CD14-positive monocyte (primary cell): Measurements from ENCODE around the gene ASZ1. TPM values are rescaled to one million over a fixed set of nuclear protein-coding genes. Genes with fewer than 3 reads are reported as not detected.

Source experiments
- DNase-seq, 3 donors: peaks; one replicate each; pipeline ENCODE4 v3.0.0-alpha.2; 2011 to 2022
- H2AFZ ChIP-seq: 2 replicates; pipeline ENCODE4 v1.6.0; 2012; ENCODE audit warnings: mild to moderate bottlenecking, low read depth, low read length, inconsistent platforms; ENCODE audit not compliant: insufficient read depth, poor library complexity, severe bottlenecking
- H3K27ac ChIP-seq, 2 donors: 1 replicate in 1 of 2; 2 replicates in 1 of 2; pipeline ENCODE4 v1.5.1; 2012 to 2013; ENCODE audit warnings: low read length in 2 of 2, control low read depth in 1 of 2, inconsistent platforms in 1 of 2, low read depth in 1 of 2, mild to moderate bottlenecking in 1 of 2
- H3K27me3 ChIP-seq, 2 donors: one replicate each; pipeline versions ENCODE4 v1.6.0 to v1.6.1; 2011 to 2013; ENCODE audit warnings: low read length in 2 of 2; ENCODE audit not compliant: control insufficient read depth in 2 of 2, insufficient read depth in 2 of 2
- H3K36me3 ChIP-seq, 2 donors: replicated peaks in 1 of 2; 1 replicate in 1 of 2; 2 replicates in 1 of 2; pipeline versions ENCODE4 v1.5.1 to v1.6.1; 2012 to 2013; ENCODE audit warnings: low read length in 2 of 2, control low read depth in 1 of 2, inconsistent platforms in 1 of 2, mild to moderate bottlenecking in 1 of 2; ENCODE audit not compliant: insufficient read depth in 2 of 2, control insufficient read depth in 1 of 2
- H3K4me1 ChIP-seq, 2 donors: 1 replicate in 1 of 2; 2 replicates in 1 of 2; pipeline versions ENCODE4 v1.5.1 to v1.6.1; 2012 to 2013; ENCODE audit warnings: low read length in 2 of 2, control low read depth in 1 of 2, inconsistent platforms in 1 of 2, mild to moderate bottlenecking in 1 of 2, moderate library complexity in 1 of 2; ENCODE audit not compliant: insufficient read depth in 2 of 2, control insufficient read depth in 1 of 2
- H3K4me2 ChIP-seq: replicated peaks from 2 replicates; pipeline ENCODE3; 2012; ENCODE audit warnings: low read length, moderate library complexity, mild to moderate bottlenecking; ENCODE audit not compliant: poor library complexity, severe bottlenecking; ENCODE audit errors: extremely low read depth
- H3K4me3 ChIP-seq, 3 experiments: fragments of 200-600 bp in 1 of 3; sonication (generic) in 1 of 3; replicated peaks in 1 of 3; 1 replicate in 2 of 3; 2 replicates in 1 of 3; pipeline ENCODE4 v1.5.1; 2011 to 2013; ENCODE audit warnings: low read length in 3 of 3, mild to moderate bottlenecking in 3 of 3, control low read depth in 2 of 3, low read depth in 2 of 3, inconsistent platforms in 1 of 3, moderate library complexity in 1 of 3
- H3K79me2 ChIP-seq: 2 replicates; pipeline ENCODE4 v1.6.0; 2012; ENCODE audit warnings: mild to moderate bottlenecking, control low read depth, inconsistent platforms, low read length, moderate library complexity; ENCODE audit not compliant: insufficient read depth
- H3K9ac ChIP-seq: 2 replicates; pipeline ENCODE4 v1.6.0; 2017; ENCODE audit warnings: low read length, mild to moderate bottlenecking; ENCODE audit not compliant: insufficient read depth, poor library complexity, severe bottlenecking
- H3K9me3 ChIP-seq, 2 donors: replicated peaks in 1 of 2; 1 replicate in 1 of 2; 2 replicates in 1 of 2; pipeline versions ENCODE4 v1.5.1 to v1.6.1; 2012 to 2013; ENCODE audit warnings: low read length in 2 of 2, control low read depth in 1 of 2; ENCODE audit not compliant: control insufficient read depth in 1 of 2, insufficient read depth in 1 of 2
- H4K20me1 ChIP-seq: 2 replicates; pipeline ENCODE4 v1.6.0; 2012; ENCODE audit warnings: mild to moderate bottlenecking, low read length, control low read depth, moderate library complexity; ENCODE audit not compliant: insufficient read depth
- H3K27ac Mint-ChIP-seq, 7 donors: one replicate each; pipeline ENCODE4 v1.8.0; 2020; ENCODE audit warnings: mild to moderate bottlenecking in 7 of 7, mixed read lengths in 7 of 7, moderate library complexity in 6 of 7, inconsistent platforms in 2 of 7
- H3K27me3 Mint-ChIP-seq, 3 donors: one replicate each; pipeline ENCODE4 v1.8.0; 2021 to 2022; ENCODE audit warnings: low read depth in 3 of 3, mild to moderate bottlenecking in 3 of 3, mixed read lengths in 3 of 3, moderate library complexity in 3 of 3, inconsistent platforms in 1 of 3
- H3K36me3 Mint-ChIP-seq, 2 donors: one replicate each; pipeline ENCODE4 v1.8.0; 2020; ENCODE audit warnings: mixed read lengths in 2 of 2, inconsistent platforms in 1 of 2, mild to moderate bottlenecking in 1 of 2
- H3K4me1 Mint-ChIP-seq: one replicate; pipeline ENCODE4 v1.8.0; 2020; ENCODE audit warnings: mild to moderate bottlenecking, mixed read lengths
- H3K4me3 Mint-ChIP-seq, 2 donors: one replicate each; pipeline ENCODE4 v1.8.0; 2020; ENCODE audit warnings: mild to moderate bottlenecking in 2 of 2, mixed read lengths in 2 of 2, moderate library complexity in 1 of 2
- H3K9me3 Mint-ChIP-seq, 7 donors: one replicate each; pipeline ENCODE4 v1.8.0; 2020 to 2022; ENCODE audit warnings: mixed read lengths in 7 of 7, mild to moderate bottlenecking in 6 of 7, moderate library complexity in 6 of 7, inconsistent platforms in 2 of 7
- WGBS: methylation state at CpG from one replicate; pipeline ENCODE4 v1.1.5; 2013; ENCODE audit warnings: missing lambda C conversion rate; ENCODE audit not compliant: insufficient coverage; 5-methylcytosine and 5-hydroxymethylcytosine counted together
- intact Hi-C, 2 donors: fragments of 100-400 bp; cut with micrococcal nuclease; formaldehyde crosslinking; loops; one replicate each; pipeline versions ENCODE4 v1.15.0 to v1.15.1; 2023
- polyA plus RNA-seq, 3 donors: library from polyadenylated mRNA; depleted of rRNA in 1 of 3; unstranded in 2 of 3; stranded (reverse) in 1 of 3; fragments of 300-500 nt in 2 of 3; fragments of >200 nt in 1 of 3; fragmentation: Illumina TruSeq in 2 of 3; gene quantifications; 1 replicate in 2 of 3; 2 replicates in 1 of 3; pipeline ENCODE4 v1.2.3, GENCODE V29; 2012 to 2021
- TF ChIP-seq, protein P1 (sequence below): fragments of 200-600 bp; IDR thresholded peaks from one replicate; pipeline ENCODE4 v1.8.0; 2022; ENCODE audit warnings: antibody characterized with exemption, mild to moderate bottlenecking

Gene ASZ1
- polyA plus RNA-seq, 3 donors, result not detected

DNA sequence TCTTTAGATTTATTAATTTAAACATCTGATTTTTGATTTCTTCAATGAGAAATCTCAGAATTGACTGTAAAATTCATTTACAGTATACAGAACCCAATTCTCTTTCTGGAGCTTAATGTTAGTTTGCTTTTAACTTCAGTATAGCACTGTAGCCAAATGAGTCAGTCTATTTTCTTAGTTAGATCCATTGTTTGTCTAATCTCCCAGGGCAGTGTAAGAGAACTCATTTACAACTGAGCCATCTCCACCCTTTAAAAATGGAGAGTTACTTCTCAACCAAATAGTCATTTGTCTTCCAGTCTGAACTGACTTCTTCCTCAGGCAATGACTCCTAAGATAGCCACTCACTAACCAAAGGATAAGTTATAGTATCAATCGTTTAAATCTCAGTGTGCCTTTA is 101.5 kb downstream of the ASZ1 start:
- no peak overlapping the region for H3K4me3 ChIP-seq
- DNase-seq, result no peak
- intact Hi-C loops, result no loop called here
- no peaks in the 10 kb centered on the region for H3K79me2 ChIP-seq
- peaks cover 0 to 31% (median 8%) of the 10 kb centered on the region in 7 donors for H3K9me3 Mint-ChIP-seq
- no peaks in the 10 kb centered on the region for H4K20me1 ChIP-seq
- H3K27ac ChIP-seq, result no peak overlapping the region
- H3K27me3 ChIP-seq, result peaks cover 45 to 54% of the 10 kb centered on the region in 2 donors
- no peak overlapping the region for H2AFZ ChIP-seq
- peaks cover 45 to 58% (median 46%) of the 10 kb centered on the region in 3 donors for H3K27me3 Mint-ChIP-seq
- H3K4me1 ChIP-seq, result no peaks in the 10 kb centered on the region
- no peaks in the 10 kb centered on the region for H3K36me3 ChIP-seq
- no peak overlapping the region for H3K4me2 ChIP-seq
- no peak overlapping the region for H3K27ac Mint-ChIP-seq
- peaks cover 3 to 15% of the 10 kb centered on the region in 2 donors for H3K9me3 ChIP-seq
- no CpG with 5 or more reads among the region's 1 CpG for WGBS
- H3K4me3 Mint-ChIP-seq, result peak overlapping the region in 1 of 2 donors; percentile 28
- TF ChIP-seq, protein P1, sequence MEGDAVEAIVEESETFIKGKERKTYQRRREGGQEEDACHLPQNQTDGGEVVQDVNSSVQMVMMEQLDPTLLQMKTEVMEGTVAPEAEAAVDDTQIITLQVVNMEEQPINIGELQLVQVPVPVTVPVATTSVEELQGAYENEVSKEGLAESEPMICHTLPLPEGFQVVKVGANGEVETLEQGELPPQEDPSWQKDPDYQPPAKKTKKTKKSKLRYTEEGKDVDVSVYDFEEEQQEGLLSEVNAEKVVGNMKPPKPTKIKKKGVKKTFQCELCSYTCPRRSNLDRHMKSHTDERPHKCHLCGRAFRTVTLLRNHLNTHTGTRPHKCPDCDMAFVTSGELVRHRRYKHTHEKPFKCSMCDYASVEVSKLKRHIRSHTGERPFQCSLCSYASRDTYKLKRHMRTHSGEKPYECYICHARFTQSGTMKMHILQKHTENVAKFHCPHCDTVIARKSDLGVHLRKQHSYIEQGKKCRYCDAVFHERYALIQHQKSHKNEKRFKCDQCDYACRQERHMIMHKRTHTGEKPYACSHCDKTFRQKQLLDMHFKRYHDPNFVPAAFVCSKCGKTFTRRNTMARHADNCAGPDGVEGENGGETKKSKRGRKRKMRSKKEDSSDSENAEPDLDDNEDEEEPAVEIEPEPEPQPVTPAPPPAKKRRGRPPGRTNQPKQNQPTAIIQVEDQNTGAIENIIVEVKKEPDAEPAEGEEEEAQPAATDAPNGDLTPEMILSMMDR, result no peak
- H3K9ac ChIP-seq, result no peak overlapping the region
- H3K36me3 Mint-ChIP-seq, result peaks cover 0 to 2% of the 10 kb centered on the region in 2 donors
- peaks cover 2% of the 10 kb centered on the region for H3K4me1 Mint-ChIP-seq

GRCh38 chr7:117324960-117325359 is 102.3 kb downstream of the ASZ1 start:
- peaks cover 46 to 62% of the 10 kb centered on the region in 2 donors for H3K27me3 ChIP-seq

More at GRCh38 chr7:117324960-117325359, 102.3 kb downstream of the ASZ1 start:
- intact Hi-C loops, result no loop called here
- no CpG with 5 or more reads among the region's 4 CpGs for WGBS
- Histone ChIP-seq H3K79me2 (no peaks in the 10 kb centered on the region), H3K36me3 (no peaks in the 10 kb centered on the region), H3K4me1 (no peaks in the 10 kb centered on the region), H3K9ac (no peak overlapping the region), H3K27ac (no peak overlapping the region), H3K9me3 (peaks cover 3 to 15% of the 10 kb centered on the region in 2 donors), H2AFZ (no peak overlapping the region), H3K4me2 (no peak overlapping the region), H4K20me1 (no peaks in the 10 kb centered on the region), H3K4me3 (no peak overlapping the region)
- Mint-ChIP-seq H3K27ac (no peak overlapping the region), H3K27me3 (peaks cover 47 to 65% (median 54%) of the 10 kb centered on the region in 3 donors), H3K4me3 (peak overlapping the region in 1 of 2 donors; percentile 85), H3K9me3 (peaks cover 0 to 31% (median 8%) of the 10 kb centered on the region in 7 donors), H3K4me1 (peaks cover 2% of the 10 kb centered on the region), H3K36me3 (peaks cover 0 to 2% of the 10 kb centered on the region in 2 donors)
- no peak for DNase-seq
- TF ChIP-seq, protein P1, result no peak
